HL-60 (cell line): ENCODE results near the gene GLI3.

Source experiments
- CTCF ChIP-seq: IDR thresholded peaks from one replicate; pipeline ENCODE4 v1.5.1; 2011; ENCODE audit warnings: low read length, control low read depth, inconsistent platforms; ENCODE audit not compliant: insufficient read depth
- GABPA ChIP-seq: IDR thresholded peaks from 2 replicates; pipeline ENCODE4 v1.6.1; 2012; ENCODE audit warnings: low read depth
- POLR2AphosphoS5 ChIP-seq: IDR thresholded peaks from 2 replicates; pipeline ENCODE4 v1.6.1; 2012; ENCODE audit warnings: low read depth
- REST ChIP-seq: IDR thresholded peaks from 2 replicates; pipeline ENCODE4 v1.6.1; 2012; ENCODE audit warnings: low read depth; ENCODE audit not compliant: insufficient replicate concordance
- SPI1 ChIP-seq: IDR thresholded peaks from 2 replicates; pipeline ENCODE4 v1.6.1; 2012; ENCODE audit warnings: low read depth, mild to moderate bottlenecking, borderline replicate concordance

GRCh38 chr7:42144604-42145003 is 92.4 kb downstream of the GLI3 start:
- TF ChIP-seq CTCF = no peak
- no peak for TF ChIP-seq REST
- no peak for TF ChIP-seq SPI1
- TF ChIP-seq POLR2AphosphoS5 = no peak
- no peak for TF ChIP-seq GABPA
